SK-N-SH (cell line): ENCODE results near the gene MYO1H. TPM values are rescaled to one million over a fixed set of nuclear protein-coding genes. Genes with fewer than 3 reads are reported as not detected.

Source experiments
- CTCF ChIA-PET: fragments of 300-600, 350-600 bp; formaldehyde crosslinking; extraction: SDS; loops from one replicate; lab custom pipeline; 2021; lab: Yijun Ruan, JAX
- POLR2A ChIA-PET: fragments of 350-600 bp; sonication (Branson Sonifier 250); formaldehyde crosslinking; extraction: SDS; loops from one replicate; lab custom pipeline; 2020; ENCODE audit warnings: antibody characterized with exemption, inconsistent platforms; lab: Yijun Ruan, JAX
- DNase-seq: peaks from one replicate; pipeline ENCODE4 v3.0.0; 2012
- H2AFZ ChIP-seq: fragments of 200-600 bp; sonication (generic); 2 replicates; pipeline ENCODE4 v1.8.1; 2016; ENCODE audit warnings: antibody characterized with exemption, mild to moderate bottlenecking, low read depth
- H3F3A ChIP-seq: fragments of 200-600 bp; sonication (generic); replicated peaks from 2 replicates; pipeline ENCODE3; 2016; ENCODE audit warnings: antibody characterized with exemption, mild to moderate bottlenecking; ENCODE audit not compliant: insufficient read depth
- H3K27ac ChIP-seq, 2 experiments: fragments of 200-500 bp in 1 of 2; fragments of 200-600 bp in 1 of 2; sonication (Bioruptor generic) in 1 of 2; sonication (generic), shearing (Covaris generic) in 1 of 2; 2 replicates each; pipeline versions ENCODE4 v1.5.1 to v1.6.1; 2014 to 2016; ENCODE audit warnings: low read depth in 2 of 2, inconsistent platforms in 1 of 2, low read length in 1 of 2, mild to moderate bottlenecking in 1 of 2, mixed read lengths in 1 of 2
- H3K27me3 ChIP-seq: fragments of 200-600 bp; sonication (generic), shearing (Covaris generic); 2 replicates; pipeline ENCODE4 v1.6.1; 2016; ENCODE audit warnings: mixed run types; ENCODE audit not compliant: insufficient read depth
- H3K36me3 ChIP-seq, 2 experiments: fragments of 200-500 bp in 1 of 2; fragments of 200-600 bp in 1 of 2; sonication (Bioruptor generic) in 1 of 2; sonication (generic) in 1 of 2; replicated peaks in 1 of 2; 2 replicates each; pipeline versions ENCODE3 to v1.5.1; 2014 to 2016; ENCODE audit warnings: low read length in 1 of 2, mild to moderate bottlenecking in 1 of 2; ENCODE audit not compliant: insufficient read depth in 2 of 2, control insufficient read depth in 1 of 2
- H3K4me1 ChIP-seq, 2 experiments: fragments of 200-500 bp in 1 of 2; fragments of 200-600 bp in 1 of 2; sonication (Bioruptor generic) in 1 of 2; sonication (generic), shearing (Covaris generic) in 1 of 2; 2 replicates each; pipeline versions ENCODE4 v1.5.1 to v1.6.1; 2014 to 2016; ENCODE audit warnings: low read depth in 1 of 2, low read length in 1 of 2, mixed run types in 1 of 2; ENCODE audit not compliant: insufficient read depth in 2 of 2, control insufficient read depth in 1 of 2
- H3K4me2 ChIP-seq: fragments of 200-600 bp; sonication (generic), shearing (Covaris generic); 2 replicates; pipeline ENCODE4 v1.6.1; 2017; ENCODE audit warnings: mixed run types
- H3K4me3 ChIP-seq, 2 experiments: fragments of 200-500 bp in 1 of 2; fragments of 200-600 bp in 1 of 2; sonication (Bioruptor generic) in 1 of 2; sonication (generic), shearing (Covaris generic) in 1 of 2; 2 replicates each; pipeline versions ENCODE4 v1.5.1 to v1.8.1; 2014 to 2016; ENCODE audit warnings: low read depth in 2 of 2, inconsistent platforms in 1 of 2, low read length in 1 of 2, mild to moderate bottlenecking in 1 of 2, mixed read lengths in 1 of 2, moderate library complexity in 1 of 2
- H3K79me2 ChIP-seq: fragments of 200-600 bp; sonication (generic); 2 replicates; pipeline ENCODE4 v1.8.1; 2017; ENCODE audit warnings: mild to moderate bottlenecking; ENCODE audit not compliant: insufficient read depth
- H3K9ac ChIP-seq: fragments of 200-600 bp; sonication (generic); 2 replicates; pipeline ENCODE4 v1.6.1; 2017; ENCODE audit warnings: mixed run types
- H3K9me2 ChIP-seq: fragments of 200-600 bp; sonication (generic); 2 replicates; pipeline ENCODE4 v1.6.1; 2017; ENCODE audit warnings: mixed run types
- H3K9me3 ChIP-seq: fragments of 200-600 bp; sonication (generic); 2 replicates; pipeline ENCODE4 v1.6.1; 2017; ENCODE audit warnings: mixed run types, mild to moderate bottlenecking, moderate library complexity
- H4K20me1 ChIP-seq: fragments of 200-600 bp; sonication (generic); 2 replicates; pipeline ENCODE4 v1.6.1; 2017; ENCODE audit warnings: mild to moderate bottlenecking, mixed run types; ENCODE audit not compliant: insufficient read depth
- CHD2 ChIP-seq: fragments of 150-350 bp; IDR thresholded peaks from 2 replicates; pipeline ENCODE4 v1.6.1; 2018; ENCODE audit warnings: low read length; ENCODE audit not compliant: partially characterized antibody
- ELF1 ChIP-seq: IDR thresholded peaks from 2 replicates; pipeline ENCODE4 v1.4.0; 2012
- EZH2phosphoT487 ChIP-seq: fragments of 200-600 bp; sonication (generic); IDR thresholded peaks from 2 replicates; pipeline ENCODE4 v1.6.1; 2017; ENCODE audit warnings: low read depth, mixed run types, mild to moderate bottlenecking, antibody characterized with exemption, moderate library complexity, borderline replicate concordance
- FOXM1 ChIP-seq: IDR thresholded peaks from 2 replicates; pipeline ENCODE4 v1.4.0; 2012; ENCODE audit warnings: low read depth, mild to moderate bottlenecking
- GABPA ChIP-seq: IDR thresholded peaks from 2 replicates; pipeline ENCODE4 v1.4.0; 2012; ENCODE audit warnings: low read depth, mild to moderate bottlenecking
- POLR2AphosphoS5 ChIP-seq: IDR thresholded peaks from 2 replicates; pipeline ENCODE4 v1.6.1; 2012; ENCODE audit warnings: low read depth, low read length
- RXRA ChIP-seq: IDR thresholded peaks from 2 replicates; pipeline ENCODE4 v1.4.0; 2012; ENCODE audit warnings: low read depth, mild to moderate bottlenecking, borderline replicate concordance
- SMC3 ChIP-seq: IDR thresholded peaks from 2 replicates; pipeline ENCODE4 v1.6.1; 2012; ENCODE audit warnings: low read depth, low read length, improper control_type of control experiment
- TEAD4 ChIP-seq: IDR thresholded peaks from 2 replicates; pipeline ENCODE4 v1.4.0; 2012; ENCODE audit warnings: mild to moderate bottlenecking, borderline replicate concordance; ENCODE audit not compliant: insufficient read depth
- YY1 ChIP-seq: IDR thresholded peaks from 2 replicates; pipeline ENCODE4 v1.4.0; 2012; ENCODE audit warnings: low read depth, mild to moderate bottlenecking
- WGBS: methylation state at CpG from one replicate; pipeline ENCODE4 v1.1.6; 2017; ENCODE audit warnings: low lambda C conversion rate; 5-methylcytosine and 5-hydroxymethylcytosine counted together
- polyA plus RNA-seq, 3 experiments: library from polyadenylated mRNA; depleted of rRNA; stranded (reverse); fragments of >200 nt; gene quantifications; 2 replicates each; pipeline ENCODE4 v1.2.3, GENCODE V29; 2012
- TF ChIP-seq, protein P1 (sequence below): IDR thresholded peaks from 2 replicates; pipeline ENCODE4 v1.4.0; 2012; ENCODE audit warnings: low read depth
- TF ChIP-seq, protein P2 (sequence below): fragments of 150-350 bp; IDR thresholded peaks from 2 replicates; pipeline ENCODE4 v1.6.1; 2017; ENCODE audit warnings: antibody characterized with exemption, low read length, low read depth, borderline replicate concordance
- TF ChIP-seq, protein P3 (sequence below): IDR thresholded peaks from 2 replicates; pipeline ENCODE4 v1.4.0; 2012; ENCODE audit warnings: low read depth, borderline replicate concordance
- TF ChIP-seq, protein P4 (sequence below): fragments of 150-350 bp; IDR thresholded peaks from 2 replicates; pipeline ENCODE4 v1.6.1; 2016; ENCODE audit warnings: mild to moderate bottlenecking, low read depth, low read length

MYO1H gene
- polyA plus RNA-seq, 1 of the 3 experiments (the other 2 are of a cell fraction): not detected

DNA sequence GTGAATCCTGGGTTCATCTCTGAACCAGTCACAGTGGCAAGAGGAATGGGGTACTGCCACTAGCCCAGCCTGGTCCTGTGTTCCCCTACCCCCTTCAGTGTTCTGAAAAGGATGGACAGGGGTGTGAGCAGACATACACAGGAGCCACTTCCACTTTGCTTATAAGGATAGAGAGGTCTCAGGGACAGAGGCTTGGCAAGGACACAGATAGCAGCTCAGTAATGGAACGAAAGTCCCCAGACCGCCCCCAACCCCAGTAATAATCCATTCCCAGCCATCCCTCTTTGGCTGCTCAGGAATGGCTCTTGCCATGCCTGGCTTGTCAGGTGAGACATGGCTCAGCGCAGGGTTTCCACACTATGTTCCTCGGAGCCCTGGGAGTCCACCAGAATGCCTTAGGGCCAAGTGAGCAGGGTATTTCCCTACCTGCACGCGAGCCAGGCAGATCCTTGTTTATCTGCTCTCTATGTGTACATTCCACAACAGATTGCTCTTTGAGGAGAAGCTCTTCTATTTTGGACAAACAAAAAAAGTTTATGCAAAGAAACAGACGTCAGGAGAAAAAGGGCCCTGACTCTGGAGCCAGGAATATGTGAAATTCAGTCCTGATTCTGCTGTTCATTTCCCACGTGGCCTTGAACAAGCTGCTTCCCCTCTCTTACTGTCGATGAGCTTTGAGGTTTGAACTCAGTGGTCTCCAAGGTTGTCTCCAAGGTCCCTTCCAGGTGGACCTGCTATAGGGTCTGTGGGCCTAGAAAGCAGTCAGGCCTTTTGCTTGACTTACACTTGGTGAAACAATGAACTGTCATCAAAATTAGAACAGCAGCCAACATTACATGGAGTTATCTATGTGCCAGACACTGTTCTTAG is 139.7 kb downstream of the MYO1H start:
- no peak for DNase-seq
- Histone ChIP-seq H3F3A (no peaks in the 10 kb centered on the region), H3K9ac (no peak overlapping the region), H3K4me3 (no peak overlapping the region), H3K9me2 (no peaks in the 10 kb centered on the region), H3K27me3 (no peaks in the 10 kb centered on the region), H2AFZ (no peak overlapping the region), H3K9me3 (no peaks in the 10 kb centered on the region), H3K4me2 (no peak overlapping the region), H3K79me2 (no peaks in the 10 kb centered on the region), H4K20me1 (no peaks in the 10 kb centered on the region), H3K36me3 (peaks cover 53 to 90% of the 10 kb centered on the region in 2 experiments), H3K27ac (no peak overlapping the region), H3K4me1 (no peaks in the 10 kb centered on the region)
- no peak for TF ChIP-seq RXRA
- TF ChIP-seq TEAD4: no peak
- no peak for TF ChIP-seq YY1
- TF ChIP-seq, protein P1, sequence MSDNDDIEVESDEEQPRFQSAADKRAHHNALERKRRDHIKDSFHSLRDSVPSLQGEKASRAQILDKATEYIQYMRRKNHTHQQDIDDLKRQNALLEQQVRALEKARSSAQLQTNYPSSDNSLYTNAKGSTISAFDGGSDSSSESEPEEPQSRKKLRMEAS: no peak
- no peak for TF ChIP-seq EZH2phosphoT487
- TF ChIP-seq ELF1: no peak
- TF ChIP-seq FOXM1: no peak
- TF ChIP-seq, protein P2, sequence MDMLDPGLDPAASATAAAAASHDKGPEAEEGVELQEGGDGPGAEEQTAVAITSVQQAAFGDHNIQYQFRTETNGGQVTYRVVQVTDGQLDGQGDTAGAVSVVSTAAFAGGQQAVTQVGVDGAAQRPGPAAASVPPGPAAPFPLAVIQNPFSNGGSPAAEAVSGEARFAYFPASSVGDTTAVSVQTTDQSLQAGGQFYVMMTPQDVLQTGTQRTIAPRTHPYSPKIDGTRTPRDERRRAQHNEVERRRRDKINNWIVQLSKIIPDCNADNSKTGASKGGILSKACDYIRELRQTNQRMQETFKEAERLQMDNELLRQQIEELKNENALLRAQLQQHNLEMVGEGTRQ: no peak
- no peak for TF ChIP-seq POLR2AphosphoS5
- TF ChIP-seq, protein P3, sequence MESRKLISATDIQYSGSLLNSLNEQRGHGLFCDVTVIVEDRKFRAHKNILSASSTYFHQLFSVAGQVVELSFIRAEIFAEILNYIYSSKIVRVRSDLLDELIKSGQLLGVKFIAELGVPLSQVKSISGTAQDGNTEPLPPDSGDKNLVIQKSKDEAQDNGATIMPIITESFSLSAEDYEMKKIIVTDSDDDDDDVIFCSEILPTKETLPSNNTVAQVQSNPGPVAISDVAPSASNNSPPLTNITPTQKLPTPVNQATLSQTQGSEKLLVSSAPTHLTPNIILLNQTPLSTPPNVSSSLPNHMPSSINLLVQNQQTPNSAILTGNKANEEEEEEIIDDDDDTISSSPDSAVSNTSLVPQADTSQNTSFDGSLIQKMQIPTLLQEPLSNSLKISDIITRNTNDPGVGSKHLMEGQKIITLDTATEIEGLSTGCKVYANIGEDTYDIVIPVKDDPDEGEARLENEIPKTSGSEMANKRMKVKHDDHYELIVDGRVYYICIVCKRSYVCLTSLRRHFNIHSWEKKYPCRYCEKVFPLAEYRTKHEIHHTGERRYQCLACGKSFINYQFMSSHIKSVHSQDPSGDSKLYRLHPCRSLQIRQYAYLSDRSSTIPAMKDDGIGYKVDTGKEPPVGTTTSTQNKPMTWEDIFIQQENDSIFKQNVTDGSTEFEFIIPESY: no peak
- TF ChIP-seq SMC3: no peak
- TF ChIP-seq CHD2: no peak
- TF ChIP-seq, protein P4, sequence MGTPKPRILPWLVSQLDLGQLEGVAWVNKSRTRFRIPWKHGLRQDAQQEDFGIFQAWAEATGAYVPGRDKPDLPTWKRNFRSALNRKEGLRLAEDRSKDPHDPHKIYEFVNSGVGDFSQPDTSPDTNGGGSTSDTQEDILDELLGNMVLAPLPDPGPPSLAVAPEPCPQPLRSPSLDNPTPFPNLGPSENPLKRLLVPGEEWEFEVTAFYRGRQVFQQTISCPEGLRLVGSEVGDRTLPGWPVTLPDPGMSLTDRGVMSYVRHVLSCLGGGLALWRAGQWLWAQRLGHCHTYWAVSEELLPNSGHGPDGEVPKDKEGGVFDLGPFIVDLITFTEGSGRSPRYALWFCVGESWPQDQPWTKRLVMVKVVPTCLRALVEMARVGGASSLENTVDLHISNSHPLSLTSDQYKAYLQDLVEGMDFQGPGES: no peak
- no peak for TF ChIP-seq GABPA
- CTCF ChIA-PET: interaction anchor here (1.4 kb wide), 1 partner anchor 30 kb away, joined by 3 read pairs; no protein-coding TSS in a partner anchor
- POLR2A ChIA-PET: no interaction called here
- WGBS: 90% methylated on average over 9 of the region's 9 CpGs
